ENCODE measurements around the gene GRPEL2.

Gene GRPEL2, protein sequence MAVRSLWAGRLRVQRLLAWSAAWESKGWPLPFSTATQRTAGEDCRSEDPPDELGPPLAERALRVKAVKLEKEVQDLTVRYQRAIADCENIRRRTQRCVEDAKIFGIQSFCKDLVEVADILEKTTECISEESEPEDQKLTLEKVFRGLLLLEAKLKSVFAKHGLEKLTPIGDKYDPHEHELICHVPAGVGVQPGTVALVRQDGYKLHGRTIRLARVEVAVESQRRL

DNA sequence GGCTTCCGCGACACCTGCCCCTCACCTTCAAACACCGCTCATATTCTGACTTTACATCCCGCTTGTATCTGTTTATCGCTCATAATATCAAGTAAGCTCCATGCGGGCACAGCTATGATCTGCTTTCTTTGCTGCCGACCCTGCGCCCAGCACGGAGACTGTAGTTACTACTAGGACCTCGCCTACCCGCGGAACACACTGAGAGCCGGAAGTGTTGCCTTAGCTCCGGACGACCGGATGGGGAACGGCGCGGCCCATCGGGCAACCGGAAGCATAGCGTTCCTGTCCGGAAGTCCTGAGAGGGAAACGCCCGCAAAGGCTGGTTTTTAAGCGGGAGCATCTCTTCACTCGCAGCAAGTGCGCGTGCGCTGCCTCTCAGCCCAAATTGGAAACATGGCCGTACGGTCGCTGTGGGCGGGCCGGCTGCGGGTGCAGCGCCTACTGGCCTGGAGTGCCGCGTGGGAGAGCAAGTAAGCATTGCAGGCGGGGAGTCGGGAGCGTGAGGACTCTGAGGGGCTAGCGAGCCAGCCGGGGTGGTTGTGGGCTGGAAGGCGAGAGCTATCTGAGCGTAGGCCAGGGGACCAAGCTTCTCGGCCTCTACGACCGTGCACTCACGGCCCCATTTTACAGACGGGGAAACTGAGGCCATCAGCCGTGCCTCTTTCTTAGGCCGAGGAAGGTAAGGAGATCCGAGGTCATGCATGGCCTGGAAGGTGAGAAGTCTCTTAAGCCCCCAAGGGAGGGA, at the start of gene GRPEL2:
TSS of gene GRPEL2 (plus strand) at position 353 of the 745 bp plus-strand sequence. CDS start at position 394, 41 bp downstream.
- peak; percentile 83 for DNase-seq (ENCODE audit: low spot score)

- no peak for DNase-seq (ENCODE audit: low spot score)
These were observed 47.8 kb upstream of the GRPEL2 start for GRCh38 chr5:149297340-149298025.

DNA sequence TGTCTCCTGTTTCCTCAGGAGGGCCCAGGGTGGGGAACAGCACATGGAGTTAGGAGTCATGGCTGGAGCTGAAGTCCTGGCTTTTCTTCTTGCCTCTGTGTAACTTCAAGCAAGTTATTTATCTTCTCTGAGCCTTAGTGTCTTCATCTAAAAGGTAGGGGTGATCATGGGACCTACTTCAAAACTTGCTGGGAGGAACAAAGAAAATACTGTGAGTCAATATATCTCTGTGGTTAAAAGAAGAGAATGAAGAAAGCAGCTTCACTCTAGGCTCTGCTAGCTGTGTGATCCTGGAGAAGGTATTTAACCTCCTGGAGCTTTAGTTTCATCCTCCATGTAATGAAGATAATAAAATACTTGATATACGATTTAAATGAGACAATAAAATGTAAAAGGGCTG, 47.1 kb upstream of the GRPEL2 start:
- no peak for DNase-seq (ENCODE audit: low spot score)

- no peak for DNase-seq (ENCODE audit: low spot score)
These were observed 46.4 kb upstream of the GRPEL2 start for GRCh38 chr5:149298842-149299404.

- DNase-seq (ENCODE audit: low spot score): no peak
These were observed 45.7 kb upstream of the GRPEL2 start for GRCh38 chr5:149299451-149300054.

- no peak for DNase-seq (ENCODE audit: low spot score)
These were observed 44.9 kb upstream of the GRPEL2 start for GRCh38 chr5:149300441-149300840.

GRCh38 chr5:149301049-149301743, 44.1 kb upstream of the GRPEL2 start:
- DNase-seq (ENCODE audit: low spot score): no peak

- no peak for DNase-seq (ENCODE audit: low spot score)
These were observed 43.4 kb upstream of the GRPEL2 start for GRCh38 chr5:149301744-149302380.

GRCh38 chr5:149302641-149303040, 42.7 kb upstream of the GRPEL2 start:
- DNase-seq (ENCODE audit: low spot score): no peak

DNA sequence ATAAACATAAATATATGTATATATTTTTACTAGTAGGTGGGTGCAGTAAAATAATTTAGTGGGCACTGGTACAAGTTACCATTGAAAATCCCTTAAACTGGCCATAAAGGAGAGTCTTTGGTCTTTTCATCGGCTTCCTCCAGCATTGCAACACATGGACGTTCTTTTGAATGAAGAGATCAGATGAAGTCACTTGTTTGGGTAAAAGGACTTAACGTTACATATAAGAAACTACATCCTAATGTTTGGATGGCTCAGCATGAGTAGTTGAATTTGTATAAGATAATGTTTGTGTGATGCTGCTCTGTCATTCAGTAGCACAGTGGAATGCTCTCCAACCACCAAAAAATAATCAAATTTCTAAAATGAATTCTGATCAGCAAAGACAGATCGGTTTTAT, 42.1 kb upstream of the GRPEL2 start:
- DNase-seq (ENCODE audit: low spot score): no peak

GRCh38 chr5:149304195-149305078, 40.9 kb upstream of the GRPEL2 start:
- DNase-seq (ENCODE audit: low spot score): no peak

DNA sequence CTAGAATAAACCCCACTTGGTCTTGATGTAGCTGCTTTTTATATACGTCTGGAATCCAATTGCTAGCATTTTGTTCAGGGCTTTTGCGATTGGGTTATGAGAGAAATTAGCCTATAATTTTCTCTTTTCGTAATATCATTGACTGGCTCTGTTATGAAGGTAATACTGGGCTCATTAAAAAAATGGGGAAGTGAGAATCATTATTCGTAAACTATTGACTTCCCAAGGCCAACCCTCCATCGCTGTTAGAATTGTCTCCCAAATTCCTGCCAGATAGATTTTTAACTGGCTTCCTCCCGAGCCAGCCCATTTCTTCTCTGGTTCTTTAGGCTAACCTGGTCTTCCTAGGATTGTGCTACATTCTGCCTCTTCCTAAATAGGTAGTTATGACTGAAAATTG, 35.9 kb upstream of the GRPEL2 start:
- no peak for DNase-seq (ENCODE audit: low spot score)

- no peak for DNase-seq (ENCODE audit: low spot score)
These were observed 34.8 kb upstream of the GRPEL2 start for GRCh38 chr5:149310488-149310887.

GRCh38 chr5:149310947-149311658, 34.2 kb upstream of the GRPEL2 start:
- DNase-seq (ENCODE audit: low spot score): no peak

DNA sequence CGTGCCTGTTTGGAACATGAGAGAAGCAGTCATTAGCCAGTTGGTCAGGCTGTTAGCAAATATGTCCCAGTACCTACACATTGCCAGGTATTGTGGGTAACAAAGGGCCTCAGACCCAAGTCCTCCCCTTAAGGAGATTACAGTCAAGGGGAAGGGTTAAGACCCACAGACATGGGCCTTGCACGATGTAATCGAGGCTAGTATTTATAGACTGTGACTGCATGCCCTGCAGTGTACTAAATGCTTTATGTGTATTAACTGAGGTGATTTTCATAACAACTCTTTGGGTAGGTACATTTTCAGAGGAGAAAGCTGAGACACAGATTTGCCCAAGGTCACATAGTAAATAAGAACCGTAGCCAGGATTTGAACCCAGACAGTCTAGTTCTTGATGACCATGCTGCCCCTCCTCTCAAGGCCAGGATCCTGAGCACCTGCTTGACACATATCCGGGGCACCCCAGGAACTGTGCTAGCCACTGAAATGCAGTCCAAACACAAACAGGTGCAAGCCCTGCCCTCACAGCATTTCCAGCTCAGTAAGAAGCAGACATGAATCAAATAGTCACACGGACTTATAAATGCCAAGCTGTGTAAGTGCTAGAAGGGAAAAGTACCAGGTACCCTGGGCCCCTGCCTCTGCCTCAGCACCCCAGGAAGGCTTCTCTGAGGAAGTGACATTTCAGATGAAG, 32.0 kb upstream of the GRPEL2 start:
- no peak for DNase-seq (ENCODE audit: low spot score)

DNA sequence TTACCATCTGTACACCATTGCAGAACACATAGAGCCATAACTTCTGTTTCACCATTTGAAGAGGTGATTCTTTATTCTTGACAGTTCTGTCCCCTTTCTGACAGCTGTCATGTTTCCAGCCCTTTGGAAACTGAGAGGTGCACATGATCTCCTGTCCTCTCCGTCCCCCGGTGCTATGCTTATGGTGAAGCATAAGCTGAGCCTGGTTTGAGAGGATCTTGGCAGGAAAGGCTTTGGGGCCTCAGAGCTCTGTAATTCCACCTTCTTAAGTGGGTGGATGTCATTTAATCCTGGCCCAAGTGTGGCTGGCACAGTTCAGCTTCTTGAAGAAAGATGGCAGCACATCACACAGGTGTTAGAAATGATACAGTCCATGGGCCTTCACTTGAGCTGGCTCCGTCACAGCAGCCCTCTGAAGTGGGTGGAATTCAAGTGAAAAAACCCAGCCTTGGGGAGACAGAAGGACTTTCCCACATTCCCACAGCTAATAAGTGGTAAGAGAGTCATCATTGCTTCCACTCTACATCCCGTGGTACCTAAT, 30.7 kb upstream of the GRPEL2 start:
- DNase-seq (ENCODE audit: low spot score): no peak

DNA sequence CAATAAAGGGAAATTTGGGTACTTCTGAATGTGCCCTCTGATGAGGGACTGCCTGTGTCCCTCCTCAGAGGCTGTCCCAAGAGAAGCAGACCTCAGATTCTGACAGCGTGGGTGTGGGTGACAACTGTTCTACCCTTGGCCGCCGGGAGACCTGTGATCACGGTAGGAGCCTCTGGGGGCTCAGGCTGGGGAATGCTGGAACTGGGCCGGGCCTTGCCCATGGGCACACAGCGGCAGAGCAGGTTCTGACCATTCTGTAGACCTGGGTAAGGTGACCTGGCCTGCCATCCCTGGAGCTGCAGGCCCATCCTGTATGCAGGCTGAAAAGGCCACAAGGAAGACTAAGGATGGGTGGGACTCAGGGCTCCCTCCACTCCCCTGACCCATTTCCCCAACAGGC, 29.5 kb upstream of the GRPEL2 start:
- no peak for DNase-seq (ENCODE audit: low spot score)

GRCh38 chr5:149317281-149318048, 27.8 kb upstream of the GRPEL2 start:
- DNase-seq (ENCODE audit: low spot score): peak; percentile 43

Data from HuH-7.5 (cell line).